K562 (cell line): ENCODE measurements around the gene RPTN. TPM values are rescaled to one million over a fixed set of nuclear protein-coding genes. Genes with fewer than 3 reads are reported as not detected.

ENCODE experiments used
- SMARCE1 ChIP-seq: fragments of 450-650 bp; IDR thresholded peaks from 2 replicates; pipeline ENCODE4 v1.7.1; 2016; ENCODE audit warnings: mild to moderate bottlenecking
- polyA plus RNA-seq, 8 experiments: library from polyadenylated mRNA; depleted of rRNA in 4 of 8; stranded (reverse) in 5 of 8; unstranded in 3 of 8; fragments of >200 nt; fragmentation: Nextera tagmentation in 2 of 8; fragmentation: Illumina TruSeq in 1 of 8; extraction: Ambion mirVana in 2 of 8; extraction: Trizol in 1 of 8; gene quantifications; 2 replicates each; pipeline versions ENCODE4 v1.2.1 to v1.2.3, GENCODE V29; 2011 to 2014; ENCODE audit warnings: inconsistent platforms in 1 of 8, missing spikeins in 1 of 8
- total RNA-seq, 7 experiments: library from RNA; depleted of rRNA in 6 of 7; stranded (reverse); fragments of >200 nt in 6 of 7; fragmentation: Illumina TruSeq in 2 of 7; extraction: Trizol in 2 of 7; gene quantifications; 2 replicates each; pipeline versions ENCODE4 v1.2.1 to v1.2.3, GENCODE V29; 2011 to 2021; ENCODE audit warnings: low replicate concordance in 1 of 7

The RPTN gene
- total and polyA plus RNA-seq, 9 of the 15 experiments (the other 6 are each of a cell fraction or from before 2014, with no cell fraction given), result not detected

DNA sequence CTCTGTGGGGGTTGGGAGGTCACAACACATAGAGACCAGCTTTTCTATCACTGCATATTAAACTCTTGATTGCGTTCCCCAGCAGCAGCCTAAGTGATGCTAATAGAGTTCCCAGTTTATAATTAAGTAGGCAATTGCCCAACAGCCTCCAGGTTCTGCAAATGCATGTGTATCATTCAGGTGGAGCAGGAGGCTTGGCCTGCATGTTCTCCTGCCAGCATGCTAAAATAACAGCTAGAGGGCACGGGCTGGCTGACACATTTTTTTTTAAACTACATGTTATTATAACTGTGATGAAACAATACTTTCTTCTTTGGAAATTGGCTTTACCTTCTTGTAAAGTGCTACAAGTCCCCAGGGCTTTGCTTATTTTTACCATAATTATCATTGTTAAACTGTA, 54.2 kb downstream of the RPTN start (continued):
- TF ChIP-seq SMARCE1, result no peak

Other genes starting within 250 kb of the RPTN start
Only the 7 nearest of the 8 such genes appear.
- 0.41 TPM in 1 of 2 replicates, not detected in the other for gene S100A10, start 165.4 kb downstream of the RPTN start, total RNA-seq (2014; rRNA removed)
- 0.35 and 0.44 TPM in 2 replicates for gene S100A10, start 165.4 kb downstream of the RPTN start, total RNA-seq (2014; rRNA removed; fragmentation: Illumina TruSeq; extraction: Trizol)
- gene S100A10, start 165.4 kb downstream of the RPTN start, total RNA-seq (2015; rRNA removed; fragmentation: Illumina TruSeq; extraction: Trizol), result not detected in 2 replicates
- 1.6 and 3.2 TPM in 2 replicates for gene S100A10, start 165.4 kb downstream of the RPTN start, total RNA-seq (2021)
- 0.61 and 0.73 TPM in 2 replicates for gene S100A10, start 165.4 kb downstream of the RPTN start, polyA plus RNA-seq (2011; rRNA removed)
- gene S100A10, start 165.4 kb downstream of the RPTN start, polyA plus RNA-seq (2014; fragmentation: Illumina TruSeq; extraction: Trizol), result 0.28 and 0.56 TPM in 2 replicates
- under 1 TPM in 1 of 2 experiments, not detected in 1; 0.32 TPM for gene S100A10, start 165.4 kb downstream of the RPTN start, polyA plus RNA-seq (2014; fragmentation: Nextera tagmentation; extraction: Ambion mirVana)
- gene S100A10, start 165.4 kb downstream of the RPTN start, polyA plus RNA-seq (2014; rRNA removed), result not detected in 2 replicates
- gene S100A11, start 122.2 kb downstream of the RPTN start, total RNA-seq (2014; rRNA removed), result 131 and 186 TPM in 2 replicates
- gene S100A11, start 122.2 kb downstream of the RPTN start, total RNA-seq (2014; rRNA removed; fragmentation: Illumina TruSeq; extraction: Trizol), result 145 and 169 TPM in 2 replicates
- 239 and 240 TPM in 2 replicates for gene S100A11, start 122.2 kb downstream of the RPTN start, total RNA-seq (2015; rRNA removed; fragmentation: Illumina TruSeq; extraction: Trizol)
- gene S100A11, start 122.2 kb downstream of the RPTN start, total RNA-seq (2021), result 159 and 182 TPM in 2 replicates
- 166 and 235 TPM in 2 replicates for gene S100A11, start 122.2 kb downstream of the RPTN start, polyA plus RNA-seq (2011; rRNA removed)
- 442 and 587 TPM in 2 replicates for gene S100A11, start 122.2 kb downstream of the RPTN start, polyA plus RNA-seq (2014; fragmentation: Illumina TruSeq; extraction: Trizol)
- gene S100A11, start 122.2 kb downstream of the RPTN start, polyA plus RNA-seq (2014; fragmentation: Nextera tagmentation; extraction: Ambion mirVana), result 100 to 1,000 TPM; 790 to 808 TPM
- gene S100A11, start 122.2 kb downstream of the RPTN start, polyA plus RNA-seq (2014; rRNA removed), result 180 and 278 TPM in 2 replicates
- not detected in 2 replicates for gene TCHHL1, start 70.2 kb downstream of the RPTN start, total RNA-seq (2014; rRNA removed)
- gene TCHHL1, start 70.2 kb downstream of the RPTN start, total RNA-seq (2014; rRNA removed; fragmentation: Illumina TruSeq; extraction: Trizol), result not detected in 2 replicates
- not detected in 2 replicates for gene TCHHL1, start 70.2 kb downstream of the RPTN start, total RNA-seq (2015; rRNA removed; fragmentation: Illumina TruSeq; extraction: Trizol)
- not detected in 2 replicates for gene TCHHL1, start 70.2 kb downstream of the RPTN start, total RNA-seq (2021)
- gene TCHHL1, start 70.2 kb downstream of the RPTN start, polyA plus RNA-seq (2011; rRNA removed), result not detected in 2 replicates
- gene TCHHL1, start 70.2 kb downstream of the RPTN start, polyA plus RNA-seq (2014; fragmentation: Illumina TruSeq; extraction: Trizol), result not detected in 2 replicates
- not detected for gene TCHHL1, start 70.2 kb downstream of the RPTN start, polyA plus RNA-seq (2014; fragmentation: Nextera tagmentation; extraction: Ambion mirVana)
- not detected in 2 replicates for gene TCHHL1, start 70.2 kb downstream of the RPTN start, polyA plus RNA-seq (2014; rRNA removed)
- gene TCHH, start 43.8 kb downstream of the RPTN start, total RNA-seq (2014; rRNA removed), result not detected in 2 replicates
- not detected in 2 replicates for gene TCHH, start 43.8 kb downstream of the RPTN start, total RNA-seq (2014; rRNA removed; fragmentation: Illumina TruSeq; extraction: Trizol)
- gene TCHH, start 43.8 kb downstream of the RPTN start, total RNA-seq (2015; rRNA removed; fragmentation: Illumina TruSeq; extraction: Trizol), result not detected in 2 replicates
- gene TCHH, start 43.8 kb downstream of the RPTN start, total RNA-seq (2021), result not detected in 2 replicates
- gene TCHH, start 43.8 kb downstream of the RPTN start, polyA plus RNA-seq (2011; rRNA removed), result not detected in 2 replicates
- gene TCHH, start 43.8 kb downstream of the RPTN start, polyA plus RNA-seq (2014; fragmentation: Illumina TruSeq; extraction: Trizol), result not detected in 2 replicates
- gene TCHH, start 43.8 kb downstream of the RPTN start, polyA plus RNA-seq (2014; fragmentation: Nextera tagmentation; extraction: Ambion mirVana), result not detected
- gene TCHH, start 43.8 kb downstream of the RPTN start, polyA plus RNA-seq (2014; rRNA removed), result 0.03 TPM in 1 of 2 replicates, not detected in the other
- gene HRNR, start 65.0 kb upstream of the RPTN start, total RNA-seq (2014; rRNA removed), result not detected in 2 replicates
- not detected in 2 replicates for gene HRNR, start 65.0 kb upstream of the RPTN start, total RNA-seq (2014; rRNA removed; fragmentation: Illumina TruSeq; extraction: Trizol)
- gene HRNR, start 65.0 kb upstream of the RPTN start, total RNA-seq (2015; rRNA removed; fragmentation: Illumina TruSeq; extraction: Trizol), result not detected in 2 replicates
- gene HRNR, start 65.0 kb upstream of the RPTN start, total RNA-seq (2021), result not detected in 2 replicates
- not detected in 2 replicates for gene HRNR, start 65.0 kb upstream of the RPTN start, polyA plus RNA-seq (2011; rRNA removed)
- not detected in 2 replicates for gene HRNR, start 65.0 kb upstream of the RPTN start, polyA plus RNA-seq (2014; fragmentation: Illumina TruSeq; extraction: Trizol)
- not detected for gene HRNR, start 65.0 kb upstream of the RPTN start, polyA plus RNA-seq (2014; fragmentation: Nextera tagmentation; extraction: Ambion mirVana)
- gene HRNR, start 65.0 kb upstream of the RPTN start, polyA plus RNA-seq (2014; rRNA removed), result not detected in 2 replicates
- gene FLG, start 166.0 kb upstream of the RPTN start, total RNA-seq (2014; rRNA removed), result not detected in 2 replicates
- not detected in 2 replicates for gene FLG, start 166.0 kb upstream of the RPTN start, total RNA-seq (2014; rRNA removed; fragmentation: Illumina TruSeq; extraction: Trizol)
- not detected in 2 replicates for gene FLG, start 166.0 kb upstream of the RPTN start, total RNA-seq (2015; rRNA removed; fragmentation: Illumina TruSeq; extraction: Trizol)
- not detected in 2 replicates for gene FLG, start 166.0 kb upstream of the RPTN start, total RNA-seq (2021)
- not detected in 2 replicates for gene FLG, start 166.0 kb upstream of the RPTN start, polyA plus RNA-seq (2011; rRNA removed)
- not detected in 2 replicates for gene FLG, start 166.0 kb upstream of the RPTN start, polyA plus RNA-seq (2014; fragmentation: Illumina TruSeq; extraction: Trizol)
- gene FLG, start 166.0 kb upstream of the RPTN start, polyA plus RNA-seq (2014; fragmentation: Nextera tagmentation; extraction: Ambion mirVana), result not detected
- gene FLG, start 166.0 kb upstream of the RPTN start, polyA plus RNA-seq (2014; rRNA removed), result not detected in 2 replicates
- not detected in 2 replicates for gene FLG2, start 200.8 kb upstream of the RPTN start, total RNA-seq (2014; rRNA removed)
- gene FLG2, start 200.8 kb upstream of the RPTN start, total RNA-seq (2014; rRNA removed; fragmentation: Illumina TruSeq; extraction: Trizol), result not detected in 2 replicates
- gene FLG2, start 200.8 kb upstream of the RPTN start, total RNA-seq (2015; rRNA removed; fragmentation: Illumina TruSeq; extraction: Trizol), result not detected in 2 replicates
- not detected in 2 replicates for gene FLG2, start 200.8 kb upstream of the RPTN start, total RNA-seq (2021)
- gene FLG2, start 200.8 kb upstream of the RPTN start, polyA plus RNA-seq (2011; rRNA removed), result not detected in 2 replicates
- not detected in 2 replicates for gene FLG2, start 200.8 kb upstream of the RPTN start, polyA plus RNA-seq (2014; fragmentation: Illumina TruSeq; extraction: Trizol)
- gene FLG2, start 200.8 kb upstream of the RPTN start, polyA plus RNA-seq (2014; fragmentation: Nextera tagmentation; extraction: Ambion mirVana), result not detected
- not detected in 2 replicates for gene FLG2, start 200.8 kb upstream of the RPTN start, polyA plus RNA-seq (2014; rRNA removed)